RWPE1 (cell line): ENCODE results near the gene CBLL2.
"Not testable (repeated sequence)": the region's sequence is repeated elsewhere in the genome, so short reads cannot be mapped to it uniquely, and the experiment has no call there.

ENCODE experiments used
- CTCF ChIA-PET: fragments of 350-600 bp; sonication (Branson Sonifier 250); formaldehyde crosslinking; extraction: SDS; loops from one replicate; lab custom pipeline; 2021; lab: Yijun Ruan, JAX
- POLR2A ChIA-PET: fragments of 400-600 bp; formaldehyde crosslinking; extraction: SDS; loops from one replicate; lab custom pipeline; 2020; ENCODE audit warnings: antibody characterized with exemption; ENCODE audit not compliant: low non-redundant PET; lab: Yijun Ruan, JAX
- DNase-seq: peaks from one replicate; pipeline ENCODE4 v3.0.0; 2012; ENCODE audit warnings: low spot score
- H3K27ac ChIP-seq: fragments of 450-650 bp; 2 replicates; pipeline ENCODE4 v1.5.1; 2017
- CTCF ChIP-seq: fragments of 450-650 bp; conservative IDR thresholded peaks from 2 replicates; pipeline ENCODE4 v1.5.1; 2017; ENCODE audit warnings: low read depth, mild to moderate bottlenecking

The CBLL2 gene

GRCh38 chrX:22249371-22249770 lies 23.3 kb upstream of the CBLL2 start:
- DNase-seq, result no peak
- POLR2A ChIA-PET, result no interaction called here
- no peak overlapping the region for H3K27ac ChIP-seq
- TF ChIP-seq CTCF, result no peak
- CTCF ChIA-PET, result no interaction called here

DNA sequence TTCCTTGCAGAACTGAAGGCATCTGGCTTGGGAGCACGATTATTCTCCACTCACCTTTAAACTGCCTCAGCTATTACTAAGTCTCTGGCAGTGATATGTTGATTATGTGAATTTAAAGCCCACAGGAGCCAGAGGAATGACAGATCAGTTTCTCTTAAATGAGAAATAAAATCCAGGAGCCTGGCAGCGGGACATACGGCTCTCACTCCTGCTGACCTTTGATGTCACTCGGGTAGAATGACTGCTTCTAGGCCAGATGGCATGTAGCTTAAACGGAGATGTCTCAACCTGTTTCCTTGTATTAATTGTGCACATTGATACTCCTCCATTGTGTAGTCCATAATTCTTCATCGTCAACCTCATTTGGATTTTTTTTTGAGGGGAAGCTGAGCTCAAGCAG lies 4.0 kb upstream of the CBLL2 start:
- POLR2A ChIA-PET, result no interaction called here
- no peak for DNase-seq
- CTCF ChIA-PET, result no interaction called here
- TF ChIP-seq CTCF, result no peak
- H3K27ac ChIP-seq, result no peak overlapping the region

DNA sequence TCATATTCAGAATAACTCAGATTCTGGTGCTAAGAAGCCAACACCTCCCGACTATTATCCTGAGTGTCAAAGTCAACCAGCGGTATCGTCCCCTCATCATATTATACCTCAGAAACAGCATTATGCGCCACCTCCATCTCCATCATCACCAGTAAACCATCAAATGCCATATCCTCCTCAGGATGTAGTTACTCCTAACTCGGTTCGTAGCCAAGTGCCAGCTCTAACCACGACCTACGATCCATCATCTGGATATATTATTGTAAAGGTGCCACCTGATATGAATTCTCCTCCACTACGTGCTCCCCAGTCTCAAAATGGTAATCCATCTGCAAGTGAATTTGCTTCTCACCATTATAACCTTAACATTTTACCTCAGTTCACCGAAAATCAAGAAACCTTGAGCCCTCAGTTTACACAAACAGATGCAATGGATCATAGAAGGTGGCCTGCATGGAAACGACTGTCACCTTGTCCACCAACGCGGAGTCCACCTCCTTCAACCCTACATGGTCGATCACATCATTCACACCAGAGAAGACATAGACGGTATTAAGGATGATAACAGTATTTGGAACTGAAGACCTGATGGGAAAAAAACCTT lies 1.1 kb downstream of the CBLL2 start:
- POLR2A ChIA-PET, result no interaction called here
- DNase-seq, result no peak
- no peak for TF ChIP-seq CTCF
- CTCF ChIA-PET, result no interaction called here
- no peak overlapping the region for H3K27ac ChIP-seq

- no peak for DNase-seq
- CTCF ChIA-PET, result no interaction called here
- no peak overlapping the region for H3K27ac ChIP-seq
- no peak for TF ChIP-seq CTCF
- POLR2A ChIA-PET, result no interaction called here
These were observed 4.1 kb downstream of the CBLL2 start for GRCh38 chrX:22276781-22277180.

DNA sequence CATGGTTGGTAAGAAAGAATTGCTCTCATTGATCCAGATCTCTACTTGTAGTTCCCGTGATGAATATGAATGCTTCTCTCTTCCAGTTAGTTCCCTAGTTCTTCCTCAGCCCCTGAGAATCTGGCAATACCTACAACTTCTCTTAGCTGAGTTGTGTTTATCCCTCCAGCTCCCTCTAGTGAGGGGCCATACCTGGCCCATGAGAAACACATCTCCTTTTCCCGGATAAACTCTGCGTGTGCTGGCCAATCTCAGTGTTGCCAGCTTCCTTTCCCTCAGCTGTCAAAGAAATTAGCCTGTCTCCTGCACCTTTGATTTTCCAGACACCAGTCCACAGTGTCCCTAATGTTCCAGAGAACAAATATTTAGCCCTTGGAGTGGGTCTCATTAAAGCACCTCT lies 5.7 kb downstream of the CBLL2 start:
- CTCF ChIA-PET, result no interaction called here
- POLR2A ChIA-PET, result no interaction called here
- H3K27ac ChIP-seq, result no peak overlapping the region
- no peak for DNase-seq
- TF ChIP-seq CTCF, result no peak

- DNase-seq, H3K27ac ChIP-seq, POLR2A ChIA-PET, CTCF ChIA-PET: not testable (repeated sequence)
These were observed 16.5 kb downstream of the CBLL2 start for GRCh38 chrX:22289209-22289608.

GRCh38 chrX:22296871-22297270 lies 24.2 kb downstream of the CBLL2 start:
- CTCF ChIA-PET, result no interaction called here
- POLR2A ChIA-PET, result no interaction called here
- TF ChIP-seq CTCF, result no peak
- no peak overlapping the region for H3K27ac ChIP-seq
- DNase-seq, result no peak
